Camera-type eye (tissue), 1 donor: ENCODE results near the gene DAB2. TPM values are rescaled to one million over a fixed set of nuclear protein-coding genes. Genes with fewer than 3 reads are reported as not detected.

Experiments
- total RNA-seq: library from RNA; depleted of rRNA; stranded (reverse); fragments of >200 nt; gene quantifications from one replicate; pipeline ENCODE4 v1.2.3, GENCODE V29; 2014

The DAB2 gene
- 79.9 TPM for total RNA-seq

GRCh38 chr5:39424736-39425637 is at the start of gene DAB2:
TSS of gene DAB2 (minus strand) at chr5:39424980. CDS start at chr5:39394320, 30,660 bp downstream.

GRCh38 chr5:39364367-39364766 is 60.4 kb downstream of the DAB2 start, which contains the start of gene C9:
TSS of gene C9 (minus strand) at chr5:39364495. CDS start at chr5:39364464, 31 bp downstream.

Other genes with a start within 250 kb of the DAB2 start
- 6.3 TPM for gene FYB1, start 205.4 kb downstream of the DAB2 start, total RNA-seq
- gene C9, start 60.5 kb downstream of the DAB2 start, total RNA-seq, result not detected